OCI-LY1 (cell line): ENCODE measurements around the gene IFT43.

Experiments
- H2AFZ ChIP-seq: fragments of 200-600 bp; sonication (generic), shearing (Covaris generic); 2 replicates; pipeline ENCODE4 v1.6.0; 2014; ENCODE audit warnings: antibody characterized with exemption, mild to moderate bottlenecking, low read length
- H3F3A ChIP-seq: fragments of 200-600 bp; sonication (generic), shearing (Covaris generic); 2 replicates; pipeline ENCODE4 v1.6.0; 2014; ENCODE audit warnings: mild to moderate bottlenecking, antibody characterized with exemption, low read length, moderate library complexity; ENCODE audit not compliant: insufficient read depth
- H3K27ac ChIP-seq: fragments of 200-600 bp; sonication (generic); 2 replicates; pipeline ENCODE4 v1.5.1; 2014; ENCODE audit warnings: low read length, mixed run types, mild to moderate bottlenecking, low read depth; ENCODE audit not compliant: poor library complexity, severe bottlenecking
- H3K27me3 ChIP-seq: fragments of 200-600 bp; sonication (generic); 2 replicates; pipeline ENCODE4 v1.6.0; 2014; ENCODE audit warnings: antibody characterized with exemption, mild to moderate bottlenecking, low read length, moderate library complexity; ENCODE audit not compliant: insufficient read depth
- H3K36me3 ChIP-seq: fragments of 200-600 bp; sonication (generic); 2 replicates; pipeline ENCODE4 v1.6.1; 2014; ENCODE audit warnings: mild to moderate bottlenecking, antibody characterized with exemption, low read length, moderate library complexity, mixed read lengths; ENCODE audit not compliant: insufficient read depth
- H3K4me1 ChIP-seq: fragments of 200-600 bp; sonication (generic); 2 replicates; pipeline ENCODE4 v1.5.1; 2014; ENCODE audit warnings: mild to moderate bottlenecking, low read length, moderate library complexity; ENCODE audit not compliant: insufficient read depth, severe bottlenecking
- H3K4me2 ChIP-seq: fragments of 200-600 bp; sonication (generic), shearing (Covaris generic); 2 replicates; pipeline ENCODE4 v1.6.1; 2014; ENCODE audit warnings: low read length
- H3K4me3 ChIP-seq: fragments of 200-600 bp; sonication (generic); 2 replicates; pipeline ENCODE4 v1.5.1; 2014; ENCODE audit warnings: low read length, low read depth, mild to moderate bottlenecking, mixed read lengths; ENCODE audit not compliant: poor library complexity, severe bottlenecking
- H3K79me2 ChIP-seq: fragments of 200-600 bp; shearing (Covaris generic); 2 replicates; pipeline ENCODE4 v1.6.1; 2016; ENCODE audit warnings: mixed run types, low read length, mixed read lengths; ENCODE audit not compliant: insufficient read depth
- H3K9ac ChIP-seq: fragments of 200-600 bp; sonication (generic), shearing (Covaris generic); 2 replicates; pipeline ENCODE4 v1.6.1; 2014; ENCODE audit warnings: mild to moderate bottlenecking, low read length, mixed read lengths
- H3K9me2 ChIP-seq: fragments of 200-600 bp; sonication (generic), shearing (Covaris generic); 2 replicates; pipeline ENCODE4 v1.6.1; 2014; ENCODE audit warnings: low read depth, mild to moderate bottlenecking, low read length, mixed read lengths
- H3K9me3 ChIP-seq: fragments of 200-600 bp; shearing (Covaris generic); 2 replicates; pipeline ENCODE4 v1.6.1; 2014; ENCODE audit warnings: low read length, mixed read lengths
- H4K20me1 ChIP-seq: fragments of 200-600 bp; sonication (generic), shearing (Covaris generic); 2 replicates; pipeline ENCODE4 v1.6.0; 2016; ENCODE audit warnings: mild to moderate bottlenecking, low read length; ENCODE audit not compliant: insufficient read depth
- EZH2 ChIP-seq: fragments of 200-600 bp; sonication (generic), shearing (Covaris generic); IDR thresholded peaks from 2 replicates; pipeline ENCODE4 v1.8.0; 2017; ENCODE audit warnings: borderline replicate concordance, mixed run types, mild to moderate bottlenecking, antibody characterized with exemption, low read length, moderate library complexity, mixed read lengths
- TF ChIP-seq, protein P1 (sequence below): fragments of 200-600 bp; sonication (generic), shearing (Covaris generic); IDR thresholded peaks from 2 replicates; pipeline ENCODE4 v1.5.1; 2017; ENCODE audit warnings: mild to moderate bottlenecking, antibody characterized with exemption, low read length, moderate library complexity, mixed read lengths

Gene IFT43

DNA sequence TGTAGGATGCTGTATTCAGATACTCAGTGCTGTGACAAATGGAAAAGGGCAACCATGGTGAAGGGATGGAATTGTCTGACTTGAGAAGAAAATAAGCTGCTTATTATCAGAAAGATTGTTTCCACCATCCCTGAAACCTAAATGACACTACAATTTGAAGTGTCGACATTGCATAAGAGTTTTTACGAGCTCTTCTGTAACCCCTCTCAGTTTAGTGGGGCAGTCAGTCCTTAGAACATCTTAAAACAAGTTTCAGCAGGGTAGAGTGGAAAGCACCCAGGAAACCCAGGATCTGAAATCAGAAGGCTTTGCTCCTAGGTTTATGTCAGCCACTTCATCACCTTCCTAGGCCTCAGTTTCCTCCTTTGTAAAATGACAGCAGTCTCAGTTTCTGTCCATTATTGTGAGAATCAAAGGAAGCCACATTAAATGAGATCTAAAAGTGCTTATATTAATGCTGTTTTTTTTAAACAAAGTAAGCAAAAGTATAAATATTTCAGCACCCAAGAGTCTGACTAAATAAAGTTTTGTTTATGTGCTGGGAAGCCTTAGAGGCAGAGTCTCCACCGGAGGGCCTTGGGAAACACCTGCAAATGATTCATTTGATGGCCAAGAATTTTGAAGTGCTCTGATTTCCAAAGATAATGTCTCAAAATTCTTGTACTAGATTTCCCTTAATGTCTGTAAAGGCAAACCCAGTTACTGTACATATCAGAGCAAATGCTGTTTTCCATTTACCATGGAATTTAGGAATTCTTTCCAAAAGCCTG is 1.8 kb downstream of the IFT43 start:
- H3K36me3 ChIP-seq: no peaks in the 10 kb centered on the region
- no peak overlapping the region for H3K4me2 ChIP-seq
- TF ChIP-seq, protein P1, sequence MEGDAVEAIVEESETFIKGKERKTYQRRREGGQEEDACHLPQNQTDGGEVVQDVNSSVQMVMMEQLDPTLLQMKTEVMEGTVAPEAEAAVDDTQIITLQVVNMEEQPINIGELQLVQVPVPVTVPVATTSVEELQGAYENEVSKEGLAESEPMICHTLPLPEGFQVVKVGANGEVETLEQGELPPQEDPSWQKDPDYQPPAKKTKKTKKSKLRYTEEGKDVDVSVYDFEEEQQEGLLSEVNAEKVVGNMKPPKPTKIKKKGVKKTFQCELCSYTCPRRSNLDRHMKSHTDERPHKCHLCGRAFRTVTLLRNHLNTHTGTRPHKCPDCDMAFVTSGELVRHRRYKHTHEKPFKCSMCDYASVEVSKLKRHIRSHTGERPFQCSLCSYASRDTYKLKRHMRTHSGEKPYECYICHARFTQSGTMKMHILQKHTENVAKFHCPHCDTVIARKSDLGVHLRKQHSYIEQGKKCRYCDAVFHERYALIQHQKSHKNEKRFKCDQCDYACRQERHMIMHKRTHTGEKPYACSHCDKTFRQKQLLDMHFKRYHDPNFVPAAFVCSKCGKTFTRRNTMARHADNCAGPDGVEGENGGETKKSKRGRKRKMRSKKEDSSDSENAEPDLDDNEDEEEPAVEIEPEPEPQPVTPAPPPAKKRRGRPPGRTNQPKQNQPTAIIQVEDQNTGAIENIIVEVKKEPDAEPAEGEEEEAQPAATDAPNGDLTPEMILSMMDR: no peak
- TF ChIP-seq EZH2: no peak
- H3K4me3 ChIP-seq: no peak overlapping the region
- no peaks in the 10 kb centered on the region for H3K9me2 ChIP-seq
- H3K9ac ChIP-seq: no peak overlapping the region
- H4K20me1 ChIP-seq: no peaks in the 10 kb centered on the region
- H2AFZ ChIP-seq: no peak overlapping the region
- peaks cover 16% of the 10 kb centered on the region for H3K4me1 ChIP-seq
- no peak overlapping the region for H3K27ac ChIP-seq
- no peaks in the 10 kb centered on the region for H3K9me3 ChIP-seq
- no peaks in the 10 kb centered on the region for H3K79me2 ChIP-seq
- no peaks in the 10 kb centered on the region for H3F3A ChIP-seq
- no peaks in the 10 kb centered on the region for H3K27me3 ChIP-seq

DNA sequence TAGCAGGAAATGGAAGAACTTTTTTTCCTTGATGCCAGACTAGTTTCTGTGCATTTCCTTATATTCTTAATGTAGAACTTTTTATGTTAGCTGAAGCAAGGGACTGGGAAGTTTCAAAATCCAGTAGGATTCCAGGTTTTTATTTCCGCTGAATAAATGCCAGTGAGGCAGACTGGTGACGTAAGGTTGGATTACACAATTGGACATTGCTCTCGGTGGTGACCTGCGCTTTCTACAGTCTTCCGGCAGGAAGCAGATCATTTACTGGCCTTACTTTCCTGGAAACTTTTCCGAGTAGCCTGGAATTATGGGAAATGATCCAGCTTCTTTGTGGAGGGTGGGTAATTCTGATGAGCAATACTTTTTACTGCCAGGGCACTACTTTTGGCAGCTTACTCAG is 3.6 kb downstream of the IFT43 start:
- no peaks in the 10 kb centered on the region for H3K9me2 ChIP-seq
- H3K36me3 ChIP-seq: no peaks in the 10 kb centered on the region
- no peaks in the 10 kb centered on the region for H3F3A ChIP-seq
- no peaks in the 10 kb centered on the region for H3K9me3 ChIP-seq
- H3K4me3 ChIP-seq: no peak overlapping the region
- peaks cover 19% of the 10 kb centered on the region for H3K4me1 ChIP-seq
- no peaks in the 10 kb centered on the region for H4K20me1 ChIP-seq
- no peak overlapping the region for H3K9ac ChIP-seq
- no peaks in the 10 kb centered on the region for H3K27me3 ChIP-seq
- TF ChIP-seq, protein P1: no peak
- TF ChIP-seq EZH2: no peak
- H3K4me2 ChIP-seq: no peak overlapping the region
- no peak overlapping the region for H2AFZ ChIP-seq
- H3K79me2 ChIP-seq: no peaks in the 10 kb centered on the region
- H3K27ac ChIP-seq: no peak overlapping the region

DNA sequence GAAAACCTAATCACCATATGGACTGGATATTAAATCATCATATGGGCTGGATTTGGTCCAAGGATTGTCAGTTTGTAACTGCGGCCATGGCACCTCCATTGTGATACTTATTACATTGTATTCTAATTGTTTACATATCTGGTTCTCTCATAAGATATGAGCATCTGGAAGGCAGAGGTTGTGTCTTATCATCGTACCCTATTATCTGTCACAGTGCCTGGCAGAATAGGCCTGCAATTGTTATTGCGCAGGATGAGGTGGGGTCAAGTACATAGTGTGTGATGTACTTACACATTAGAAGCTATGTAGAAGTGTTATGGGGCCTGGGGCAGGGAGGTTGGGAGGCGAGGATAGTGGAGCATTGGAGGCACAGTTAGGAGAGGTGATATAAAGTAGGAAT is 4.7 kb downstream of the IFT43 start:
- no peak overlapping the region for H2AFZ ChIP-seq
- H3K27ac ChIP-seq: no peak overlapping the region
- H3K79me2 ChIP-seq: no peaks in the 10 kb centered on the region
- H3K27me3 ChIP-seq: no peaks in the 10 kb centered on the region
- H3K9me2 ChIP-seq: no peaks in the 10 kb centered on the region
- no peaks in the 10 kb centered on the region for H3K9me3 ChIP-seq
- no peaks in the 10 kb centered on the region for H3K36me3 ChIP-seq
- H4K20me1 ChIP-seq: no peaks in the 10 kb centered on the region
- H3K4me1 ChIP-seq: peaks cover 18% of the 10 kb centered on the region
- no peak for TF ChIP-seq EZH2
- TF ChIP-seq, protein P1: no peak
- no peak overlapping the region for H3K4me2 ChIP-seq
- no peaks in the 10 kb centered on the region for H3F3A ChIP-seq
- H3K4me3 ChIP-seq: no peak overlapping the region
- H3K9ac ChIP-seq: no peak overlapping the region
